ENCODE results near the gene SRM. TPM values are rescaled to one million over a fixed set of nuclear protein-coding genes. Genes with fewer than 3 reads are reported as not detected.
"Not testable (repeated sequence)": the region's sequence is repeated elsewhere in the genome, so short reads cannot be mapped to it uniquely, and the experiment has no call there.

SRM gene
- total RNA-seq, 1 donor from 2014 or later: 17.3 TPM

DNA sequence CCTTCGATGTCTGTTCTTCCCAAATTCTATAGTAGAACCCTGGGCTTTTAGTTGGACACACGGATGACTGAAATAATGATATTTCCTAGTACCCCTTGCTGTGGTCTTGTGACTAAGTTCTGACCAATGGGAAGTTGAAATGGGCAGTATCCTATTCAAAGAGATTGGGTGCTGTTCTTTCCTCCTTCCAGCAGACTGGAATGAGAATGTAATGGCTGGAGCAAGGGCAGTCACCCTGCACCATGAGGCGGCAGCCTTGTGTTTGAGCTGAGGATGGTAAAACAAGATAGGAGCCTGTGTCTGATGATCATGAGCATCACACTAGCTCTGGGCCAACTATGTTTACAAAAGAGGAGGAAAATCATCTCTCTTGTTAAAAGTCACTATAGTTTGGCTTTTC, 5.1 kb upstream of the SRM start:
- DNase-seq (ENCODE audit: low spot score): no peak

DNA sequence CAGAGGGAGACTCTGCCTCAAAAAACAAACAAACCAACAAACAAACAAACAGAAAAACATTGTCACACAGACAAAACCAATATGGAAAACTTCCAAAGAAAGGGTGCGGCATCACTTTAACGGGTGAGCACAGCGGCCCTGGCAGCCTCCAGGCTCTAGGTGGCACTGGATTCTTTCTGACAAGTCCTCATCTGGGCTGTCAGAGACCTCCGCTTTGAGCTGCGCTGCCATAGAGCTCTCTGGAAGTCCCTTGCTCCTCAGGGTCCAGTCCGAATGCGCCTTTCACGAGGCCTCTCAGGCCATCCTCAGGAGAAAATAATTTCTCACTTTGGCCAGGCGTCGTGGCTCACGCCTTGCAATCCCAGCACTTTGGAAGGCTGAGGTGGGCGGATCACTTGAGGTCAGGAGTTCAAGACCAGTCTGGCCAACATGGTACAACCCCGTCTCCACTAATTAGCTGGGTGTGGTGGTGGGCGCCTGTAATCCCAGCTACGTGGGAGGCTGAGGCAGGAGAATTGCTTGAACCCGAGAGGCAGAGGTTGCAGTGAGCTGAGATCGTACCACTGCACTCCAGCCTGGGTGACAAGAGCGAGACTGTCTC, 4.2 kb upstream of the SRM start:
- not testable (repeated sequence) for DNase-seq (ENCODE audit: low spot score)

DNA sequence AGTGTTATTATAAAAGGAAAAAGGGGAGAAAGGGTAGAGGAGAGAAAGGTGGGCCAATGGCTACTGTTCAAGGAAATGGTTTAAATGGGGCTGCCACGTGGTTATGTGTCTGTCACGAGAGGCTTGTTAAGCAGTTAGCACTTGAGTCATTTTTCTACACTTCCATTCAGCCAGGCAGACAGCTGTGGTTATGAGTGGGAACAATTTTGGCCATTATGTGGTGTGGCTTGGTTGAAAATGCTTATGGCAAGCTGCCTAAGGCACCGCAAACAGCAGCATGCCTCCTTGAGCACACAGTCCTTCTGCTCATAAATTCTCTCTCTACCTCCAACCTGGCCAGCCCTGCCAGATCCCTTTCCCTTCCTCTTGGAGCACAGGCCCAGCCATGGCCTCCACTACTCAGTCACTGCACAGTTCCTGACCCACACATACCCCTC, 3.2 kb upstream of the SRM start:
- no peak for DNase-seq (ENCODE audit: low spot score)

DNA sequence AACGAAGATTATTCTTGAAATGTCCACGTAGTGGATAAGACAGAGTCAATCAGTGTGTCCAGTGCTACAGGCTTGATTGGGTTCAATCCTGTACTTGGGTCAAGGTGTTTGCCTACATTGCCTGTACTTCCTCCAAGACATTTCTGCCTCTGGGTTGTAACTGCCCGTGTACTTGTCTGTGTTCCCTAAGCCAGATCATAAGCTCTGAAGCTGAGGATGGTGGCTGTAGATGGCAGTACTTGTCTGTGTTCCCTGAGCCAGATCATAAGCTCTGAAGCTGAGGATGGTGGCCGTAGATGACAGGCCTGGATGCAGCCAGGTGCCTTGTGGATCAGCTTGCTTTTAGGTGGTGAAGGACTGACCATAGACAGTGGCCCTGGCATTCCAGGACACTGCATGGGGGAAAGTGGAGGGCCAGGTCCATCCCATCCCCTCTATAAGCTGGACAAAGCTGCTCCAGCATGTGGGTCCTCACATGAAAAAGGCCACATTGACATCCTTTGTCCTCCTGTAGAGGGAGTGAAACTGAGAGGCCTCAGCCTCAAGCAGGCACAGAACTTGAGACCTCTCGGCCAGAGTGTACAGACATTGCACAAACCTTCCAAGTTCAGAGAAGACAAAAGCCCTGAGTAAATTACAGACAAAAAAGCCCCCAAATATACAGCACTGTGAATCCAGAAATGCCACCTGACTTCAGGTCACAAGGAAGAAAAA, 2.0 kb upstream of the SRM start:
- DNase-seq (ENCODE audit: low spot score): no peak

DNA sequence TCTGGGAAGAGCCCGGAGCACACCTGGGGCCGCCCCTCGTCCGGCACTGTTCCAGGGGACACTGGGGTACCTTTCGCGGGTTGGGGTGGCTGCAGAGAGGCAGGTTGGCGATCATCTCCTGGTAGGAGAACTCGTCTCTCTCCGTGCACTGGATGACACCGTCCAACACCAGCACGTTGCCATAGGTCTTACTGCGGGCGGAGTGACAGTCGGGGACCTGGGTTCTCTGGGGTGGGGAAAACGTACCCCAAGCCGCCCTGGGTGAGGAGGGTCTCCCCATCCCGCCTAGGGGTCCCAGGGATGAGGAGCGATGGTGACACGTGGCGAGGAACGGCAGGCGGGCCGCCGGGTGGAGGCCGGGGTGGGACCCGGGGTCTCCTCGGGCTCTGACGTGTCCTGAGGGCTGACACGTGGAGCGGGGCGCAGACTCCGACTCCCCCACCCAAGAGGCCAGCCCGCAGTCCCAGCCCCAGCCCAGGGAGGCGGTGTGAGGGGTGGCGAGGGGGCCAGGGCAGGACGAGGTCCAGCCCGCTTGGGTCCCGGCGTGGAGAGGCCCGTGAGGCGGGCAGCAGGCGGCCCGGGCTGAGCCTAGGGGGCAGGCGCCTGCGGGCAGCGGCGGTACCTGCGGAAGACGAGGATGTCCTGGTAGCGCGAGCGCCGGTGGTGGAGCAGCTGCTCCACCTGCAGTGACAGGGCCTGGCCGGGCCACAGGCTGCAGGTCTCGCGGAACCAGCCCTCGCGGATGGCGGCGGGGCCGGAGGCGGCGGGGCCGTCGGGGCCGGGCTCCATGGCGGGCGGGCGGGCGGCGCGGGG, 457 bp downstream of the SRM start:
- DNase-seq (ENCODE audit: low spot score): no peak

DNA sequence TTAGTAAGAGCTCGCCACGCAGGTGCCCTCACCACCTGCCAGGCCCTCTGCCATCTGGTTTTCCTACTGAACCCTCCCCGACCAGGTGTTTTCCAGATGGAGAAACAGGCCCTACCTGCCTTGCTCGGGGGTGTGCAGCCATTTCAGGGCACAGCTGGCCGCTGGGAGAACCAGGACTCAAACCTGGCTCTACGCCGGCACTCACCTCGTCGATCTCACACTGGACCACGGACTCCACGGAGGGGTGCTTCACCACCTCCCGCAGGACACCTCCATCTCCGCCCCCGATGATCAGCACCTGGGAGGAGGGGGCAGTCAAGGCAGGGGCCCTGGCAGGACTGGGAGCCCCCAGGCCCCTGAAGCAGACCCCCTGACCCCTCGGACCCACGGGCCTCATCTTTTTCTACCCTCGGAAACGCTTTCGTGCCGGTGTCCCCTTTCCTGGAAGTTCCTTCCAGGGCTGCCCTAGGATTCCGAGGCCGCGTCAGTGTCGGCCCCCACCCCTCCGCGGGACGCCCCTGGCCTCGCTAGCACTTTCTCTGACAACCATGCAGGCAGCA, 1.1 kb downstream of the SRM start:
- no peak for DNase-seq (ENCODE audit: low spot score)

DNA sequence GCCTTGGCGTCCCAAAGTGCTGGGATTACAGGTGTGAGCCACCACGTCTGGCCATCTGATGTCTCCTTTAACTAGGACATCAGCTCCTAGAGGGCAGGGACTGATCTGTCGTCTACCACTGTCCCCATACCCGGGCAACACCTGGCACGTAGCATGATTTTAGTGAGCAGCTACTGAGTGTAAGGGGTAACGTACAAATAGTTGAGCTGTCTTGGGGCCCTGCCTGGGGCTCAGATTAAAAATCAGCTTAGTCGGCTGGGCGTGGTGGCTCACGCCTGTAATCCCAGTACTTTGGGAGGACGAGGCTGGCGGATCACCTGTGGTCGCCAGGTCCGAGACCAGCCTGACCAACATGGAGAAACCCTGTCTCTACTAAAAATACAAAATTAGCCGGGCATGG, 1.8 kb downstream of the SRM start:
- no peak for DNase-seq (ENCODE audit: low spot score)

DNA sequence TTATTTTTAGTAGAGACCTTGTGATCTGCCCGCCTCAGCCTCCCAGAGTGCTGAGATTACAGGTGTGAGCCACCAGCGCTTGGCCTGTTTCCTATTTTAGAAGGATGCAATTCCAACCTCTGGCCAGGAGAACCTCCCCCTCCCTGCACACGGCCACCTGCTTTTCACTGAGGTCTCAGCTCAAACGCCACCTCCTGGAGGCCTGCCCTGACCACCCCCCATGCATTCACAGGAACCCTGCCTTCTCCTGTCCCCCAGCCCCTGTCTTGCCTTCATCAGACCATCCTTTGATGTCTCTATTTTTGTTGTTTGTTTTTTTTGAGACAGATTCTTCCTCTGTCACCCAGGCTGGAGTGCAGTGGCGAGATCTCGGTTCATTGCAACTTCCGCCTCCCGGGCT, 2.3 kb downstream of the SRM start:
- DNase-seq (ENCODE audit: low spot score): no peak

DNA sequence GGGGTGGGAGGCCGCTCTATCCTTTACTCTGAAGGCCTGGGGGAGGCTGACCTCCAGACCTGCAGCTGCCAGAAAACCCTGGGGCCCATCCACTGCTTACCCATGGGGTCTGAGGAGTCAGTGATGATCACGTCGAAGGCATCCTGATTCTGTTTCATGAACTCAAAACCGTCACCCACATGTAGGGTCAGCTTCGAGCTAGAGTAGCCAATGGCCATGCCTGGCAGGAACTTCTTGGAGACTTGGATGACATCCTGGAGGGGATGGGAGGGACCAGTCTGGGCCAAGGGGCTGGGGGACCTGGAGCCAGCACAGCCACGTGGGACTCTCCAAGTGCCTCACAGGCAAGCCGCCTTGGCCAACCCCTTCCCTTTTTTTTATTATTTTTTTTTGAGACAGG, 3.3 kb downstream of the SRM start:
- no peak for DNase-seq (ENCODE audit: low spot score)

DNA sequence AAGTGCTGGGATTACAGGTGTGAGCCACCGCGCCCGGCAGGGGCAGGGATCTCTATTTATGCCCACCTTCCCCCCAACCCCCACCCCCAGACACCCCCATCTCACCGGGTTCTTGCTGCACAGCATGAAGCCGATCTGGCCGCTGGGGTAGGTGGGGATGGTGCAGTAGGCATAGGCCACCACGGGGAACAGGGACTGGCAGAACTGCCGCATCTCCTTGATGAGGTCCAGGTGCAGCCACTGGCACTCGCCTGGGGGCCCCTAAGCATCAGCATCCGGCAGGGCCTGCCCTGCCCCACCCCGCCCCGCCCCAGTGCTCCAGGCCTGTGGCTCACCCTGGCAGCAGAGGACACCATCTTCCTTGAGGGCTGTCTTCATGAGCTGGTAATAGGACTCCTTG, 4.1 kb downstream of the SRM start:
- no peak for DNase-seq (ENCODE audit: low spot score)

DNA sequence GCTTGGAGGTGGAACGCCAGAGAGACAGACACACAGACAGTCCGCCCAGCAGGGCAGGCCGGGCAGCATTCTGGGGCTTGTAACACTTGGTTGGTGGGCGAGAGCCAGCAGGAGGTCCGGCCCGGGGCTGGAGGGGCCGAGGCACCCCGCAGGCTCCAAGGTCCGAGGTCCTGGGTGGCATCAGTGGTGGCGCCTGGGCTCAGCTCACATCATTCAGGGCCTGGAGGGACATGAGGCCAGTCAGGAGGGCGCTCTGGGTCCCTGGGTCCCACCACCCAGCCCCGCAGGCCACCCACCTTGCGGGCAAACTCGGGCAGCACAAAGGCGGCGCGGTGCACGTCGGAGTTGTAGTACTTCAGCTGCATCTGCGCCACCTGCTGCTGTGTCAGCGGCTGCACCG, 5.2 kb downstream of the SRM start:
- no peak for DNase-seq (ENCODE audit: low spot score)

DNA sequence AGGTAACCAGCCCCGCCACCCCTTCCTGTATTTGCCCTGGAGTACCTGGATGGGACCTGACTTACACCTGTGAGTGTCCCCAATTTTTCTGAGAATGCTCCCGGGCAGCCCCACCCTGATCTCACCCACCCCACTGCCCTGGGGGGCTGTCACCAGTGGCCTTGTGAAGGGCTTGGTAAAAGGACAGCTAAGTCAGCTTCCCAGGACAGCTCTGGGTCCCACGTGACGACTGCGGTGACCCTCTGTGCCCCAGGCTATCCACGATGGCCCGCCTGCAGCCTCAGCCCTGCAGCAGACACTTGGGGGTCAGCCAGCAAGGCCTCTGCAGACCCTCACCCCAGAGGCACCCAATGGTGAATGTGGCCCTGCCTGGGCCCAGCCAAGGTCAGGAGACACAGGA, 5.6 kb downstream of the SRM start:
- DNase-seq (ENCODE audit: low spot score): no peak

DNA sequence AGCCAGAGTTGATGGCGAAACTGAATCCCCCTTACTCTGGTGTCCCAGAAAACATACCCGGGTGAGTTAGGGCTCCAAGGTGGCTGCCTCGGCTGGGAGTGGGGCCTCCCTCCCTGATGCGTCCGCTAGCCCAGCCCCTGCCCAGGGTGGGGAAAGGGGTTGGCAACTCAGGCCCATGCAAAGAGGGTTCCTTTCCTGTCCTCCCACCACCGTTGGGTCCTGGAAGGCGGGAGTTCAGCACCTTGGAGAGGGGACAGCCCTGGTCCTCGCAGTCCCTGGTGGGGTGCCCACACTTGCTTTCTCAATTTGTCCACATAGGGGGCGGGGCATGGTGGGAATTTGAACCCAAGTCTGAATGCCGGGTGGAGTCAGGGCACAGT, 6.1 kb downstream of the SRM start:
- peak; percentile 20 for DNase-seq (ENCODE audit: low spot score)

DNA sequence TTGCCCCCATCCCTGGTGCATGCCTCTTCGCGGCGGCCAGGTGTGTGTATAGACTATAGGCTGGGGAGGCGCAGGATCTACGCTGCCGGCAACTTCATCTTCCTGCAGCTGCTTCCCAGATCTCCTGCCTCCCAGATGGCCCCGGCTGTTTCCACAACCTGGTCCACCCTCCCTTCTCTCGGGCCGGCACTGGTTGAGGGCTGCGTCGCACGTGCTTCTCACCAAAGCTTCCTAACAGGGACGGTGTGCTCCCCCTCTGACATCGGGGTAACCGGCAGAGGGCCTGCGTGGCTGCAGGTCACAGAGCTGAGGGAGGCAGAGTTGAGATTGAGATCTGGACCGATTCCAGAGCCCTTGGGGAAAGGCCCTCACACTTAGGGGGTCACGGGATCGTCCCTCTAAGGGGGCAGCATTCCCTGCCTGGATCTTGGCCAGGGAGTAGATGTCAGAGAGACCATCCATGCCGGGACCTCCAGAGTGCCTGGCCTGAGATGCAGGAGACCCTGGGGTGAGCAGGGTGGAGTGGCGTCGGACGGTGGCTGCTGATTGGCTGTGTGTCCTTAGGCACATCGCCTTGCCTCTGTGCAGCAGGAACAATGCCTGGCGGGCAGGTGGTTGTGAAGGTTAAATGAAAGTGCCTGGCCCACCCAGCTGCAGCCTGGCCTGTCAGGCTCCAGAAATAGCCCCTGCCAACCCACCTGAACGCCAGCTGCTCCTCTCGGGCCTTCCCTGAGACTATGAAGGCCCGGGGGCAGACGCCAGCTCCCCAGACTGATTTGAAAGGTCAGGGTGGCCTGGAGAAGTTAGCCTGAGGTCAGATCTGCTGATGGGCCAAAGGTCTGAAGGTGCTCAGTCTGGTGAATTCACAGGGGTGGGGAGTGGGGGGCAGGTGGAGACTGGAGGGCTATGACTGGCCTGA, 6.7 kb downstream of the SRM start:
- DNase-seq (ENCODE audit: low spot score): peak; percentile 31

DNA sequence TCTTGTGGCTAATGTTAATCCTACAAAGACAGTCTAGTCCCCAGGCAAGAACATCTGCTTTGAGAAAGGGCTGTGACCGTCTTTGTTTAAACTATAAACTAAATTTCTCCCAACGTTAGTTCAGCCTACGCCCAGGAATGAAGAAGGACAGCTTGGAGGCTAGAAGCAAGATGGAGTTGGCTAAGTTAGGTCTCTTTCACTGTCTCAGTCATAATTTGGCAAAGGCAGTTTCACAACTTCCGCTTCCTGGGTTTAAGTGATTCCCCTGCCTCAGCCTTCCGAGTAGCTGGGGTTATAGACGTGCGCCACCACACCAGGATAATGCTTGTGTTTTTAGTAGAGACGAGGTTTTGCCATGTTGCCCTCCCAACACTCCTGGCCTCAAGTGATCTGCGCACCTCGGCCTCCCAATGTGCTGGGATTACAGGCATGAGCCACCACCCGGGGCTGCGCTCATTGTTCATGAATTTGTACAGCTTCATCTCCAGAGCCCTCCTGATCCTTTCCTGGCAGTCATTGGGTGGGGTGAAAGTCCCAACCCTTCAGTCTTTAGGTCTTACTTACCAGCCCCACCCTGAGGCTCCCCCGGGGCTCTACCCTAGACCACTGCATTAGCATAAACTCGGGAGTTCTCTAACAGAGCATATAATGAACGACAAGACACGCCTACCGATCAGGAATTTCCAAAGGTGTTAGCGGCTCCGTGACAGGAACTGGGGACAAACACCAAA, 7.9 kb downstream of the SRM start:
- no peak for DNase-seq (ENCODE audit: low spot score)

DNA sequence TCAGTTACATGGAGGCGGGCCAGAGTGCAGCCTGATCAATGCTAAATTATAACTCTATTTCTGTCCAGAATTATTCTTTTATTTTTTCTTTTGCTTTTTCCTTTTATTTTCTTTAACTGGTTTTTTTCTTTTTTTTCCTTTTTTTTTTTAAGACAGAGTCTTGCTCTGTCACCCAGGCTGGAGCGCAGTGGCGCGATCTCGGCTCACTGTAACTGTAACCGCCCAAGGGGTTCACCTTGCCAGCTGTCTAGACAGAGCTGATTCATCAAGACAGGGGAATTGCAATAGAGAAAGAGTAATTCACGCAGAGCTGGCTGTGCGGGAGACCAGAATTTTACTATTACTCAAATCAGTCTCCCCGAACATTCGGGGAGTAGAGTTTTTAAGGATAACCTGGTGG, 8.7 kb downstream of the SRM start:
- DNase-seq (ENCODE audit: low spot score): not testable (repeated sequence)

DNA sequence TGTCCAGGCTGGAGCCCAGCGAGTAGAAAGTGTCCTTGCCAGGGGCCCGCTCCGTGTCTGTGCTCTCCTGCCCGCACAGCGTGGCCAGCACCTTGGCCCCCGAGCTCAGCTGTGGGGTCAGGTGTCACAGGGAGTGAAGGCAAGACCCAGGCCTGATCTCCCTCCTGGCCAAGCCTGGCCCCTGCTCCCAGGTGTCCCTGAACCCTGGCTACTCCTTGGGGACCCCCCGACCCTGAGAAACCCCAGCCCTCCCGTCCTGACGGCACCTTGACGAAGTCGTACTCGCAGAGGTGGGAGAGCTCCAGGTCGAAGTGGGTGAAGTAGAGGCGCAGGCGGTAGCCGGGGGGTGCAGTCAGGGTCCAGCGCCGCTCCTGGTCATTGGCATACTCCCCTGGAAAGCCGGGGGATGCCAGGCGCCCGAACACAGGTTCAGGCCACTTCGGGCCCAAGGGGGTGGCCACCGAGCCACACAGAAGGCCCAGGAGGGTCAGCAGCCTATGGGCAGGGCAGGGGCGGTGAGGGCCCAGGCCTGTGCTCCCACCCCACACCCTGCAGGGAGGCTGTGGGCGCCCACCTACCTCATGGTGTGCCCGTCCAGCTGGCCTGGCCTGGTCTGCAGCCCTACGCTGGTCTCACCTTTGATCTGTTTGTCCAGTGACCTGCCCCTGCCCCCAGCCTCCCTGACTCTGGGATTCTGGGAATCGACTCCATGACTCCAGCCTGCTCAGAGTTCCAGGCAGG, 13.0 kb downstream of the SRM start, which contains the start of gene MASP2:
Gene MASP2, minus strand, starts transcription at position 615 of the 741 bp plus-strand sequence. Its CDS starts 32 bp downstream, at position 583.
- no peak for DNase-seq (ENCODE audit: low spot score)

DNA sequence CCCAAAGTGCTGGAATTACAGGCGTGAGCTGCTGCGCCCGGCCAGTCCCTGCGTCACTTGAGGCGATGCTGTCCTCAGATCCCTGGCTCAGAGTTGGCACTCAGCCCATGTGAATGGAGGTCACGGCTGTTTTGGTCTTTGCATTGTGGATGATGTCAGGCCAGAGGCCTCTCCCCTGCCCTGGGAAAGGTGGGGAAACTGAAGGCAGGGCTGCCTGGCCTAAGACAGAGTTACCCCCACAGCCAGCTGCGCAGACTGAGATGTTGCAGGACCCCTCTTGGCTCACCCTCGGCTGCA, 13.6 kb downstream of the SRM start:
- no peak for DNase-seq (ENCODE audit: low spot score)

DNA sequence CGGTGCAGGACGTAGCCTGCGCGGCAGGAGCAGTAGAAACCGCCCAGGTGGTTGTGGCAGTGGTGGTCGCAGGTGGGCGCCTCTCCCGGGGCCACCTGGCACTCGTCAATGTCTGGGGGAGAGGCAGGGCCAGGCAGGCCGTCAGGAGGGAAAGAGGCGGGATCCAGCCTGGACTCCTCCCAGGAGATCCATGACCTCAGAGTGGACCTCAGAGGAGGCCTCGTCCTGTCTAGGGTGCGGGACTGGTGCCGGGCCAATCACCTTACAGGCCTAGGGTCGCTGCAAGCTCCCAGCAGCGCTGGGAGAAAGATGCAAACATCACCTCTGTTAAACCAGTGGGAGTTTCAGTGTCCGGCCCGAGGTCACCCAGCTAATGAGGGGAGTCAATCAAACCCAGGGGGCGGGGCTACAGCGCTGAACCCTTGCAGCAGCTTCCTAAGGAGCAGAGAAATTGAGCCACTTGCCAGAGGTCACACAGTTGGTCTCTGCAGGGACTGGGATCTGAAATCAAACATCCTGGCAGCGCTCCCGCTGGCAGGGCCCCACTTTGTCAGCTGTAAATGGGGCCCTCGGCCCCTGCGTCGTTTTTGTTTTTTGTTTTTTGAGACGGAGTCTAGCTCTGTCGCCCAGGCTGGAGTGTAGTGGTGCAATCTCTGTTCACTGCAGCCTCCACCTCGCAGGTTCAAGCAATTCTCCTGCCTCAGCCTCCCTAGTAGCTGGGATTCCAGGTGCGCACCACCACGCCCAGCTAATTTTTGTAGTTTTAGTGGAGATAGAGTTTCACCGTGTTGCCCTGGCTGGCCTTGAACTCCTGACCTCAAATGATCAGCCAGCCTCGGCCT, 14.2 kb downstream of the SRM start:
- no peak for DNase-seq (ENCODE audit: low spot score)
